Astrocyte (in vitro differentiated cells and primary cell): ENCODE results near the gene ITGB1BP1.

Source experiments
- EZH2 ChIP-seq: IDR thresholded peaks from 2 replicates; pipeline ENCODE4 v1.6.1; 2012; ENCODE audit warnings: mild to moderate bottlenecking, low read length, inconsistent platforms; ENCODE audit not compliant: insufficient read depth
- TF ChIP-seq, protein P1 (sequence below): IDR thresholded peaks from 2 replicates; pipeline ENCODE4 v1.5.1; 2011; ENCODE audit warnings: low read depth, mild to moderate bottlenecking, inconsistent platforms, low read length, moderate library complexity; ENCODE audit not compliant: insufficient read depth

DNA sequence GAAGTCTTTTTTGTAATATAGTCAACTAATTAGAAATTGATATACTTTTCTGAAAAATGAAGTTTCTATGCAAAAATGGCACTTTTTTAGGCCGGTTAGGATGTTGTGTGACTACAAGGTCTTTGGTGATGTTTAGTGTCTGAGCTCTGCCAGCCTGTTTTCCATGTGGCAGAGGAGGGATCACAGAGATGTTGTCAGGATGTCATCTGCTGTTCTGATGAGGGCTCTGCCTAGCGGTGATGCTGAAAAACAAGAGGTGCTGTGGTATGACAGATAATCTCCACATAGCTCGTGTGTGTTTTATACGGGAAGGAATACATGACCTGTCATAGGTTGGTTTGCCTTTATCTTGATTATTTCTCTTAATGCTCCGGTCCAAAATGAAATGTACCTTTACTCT lies 39.0 kb upstream of the ITGB1BP1 start:
- TF ChIP-seq, protein P1, sequence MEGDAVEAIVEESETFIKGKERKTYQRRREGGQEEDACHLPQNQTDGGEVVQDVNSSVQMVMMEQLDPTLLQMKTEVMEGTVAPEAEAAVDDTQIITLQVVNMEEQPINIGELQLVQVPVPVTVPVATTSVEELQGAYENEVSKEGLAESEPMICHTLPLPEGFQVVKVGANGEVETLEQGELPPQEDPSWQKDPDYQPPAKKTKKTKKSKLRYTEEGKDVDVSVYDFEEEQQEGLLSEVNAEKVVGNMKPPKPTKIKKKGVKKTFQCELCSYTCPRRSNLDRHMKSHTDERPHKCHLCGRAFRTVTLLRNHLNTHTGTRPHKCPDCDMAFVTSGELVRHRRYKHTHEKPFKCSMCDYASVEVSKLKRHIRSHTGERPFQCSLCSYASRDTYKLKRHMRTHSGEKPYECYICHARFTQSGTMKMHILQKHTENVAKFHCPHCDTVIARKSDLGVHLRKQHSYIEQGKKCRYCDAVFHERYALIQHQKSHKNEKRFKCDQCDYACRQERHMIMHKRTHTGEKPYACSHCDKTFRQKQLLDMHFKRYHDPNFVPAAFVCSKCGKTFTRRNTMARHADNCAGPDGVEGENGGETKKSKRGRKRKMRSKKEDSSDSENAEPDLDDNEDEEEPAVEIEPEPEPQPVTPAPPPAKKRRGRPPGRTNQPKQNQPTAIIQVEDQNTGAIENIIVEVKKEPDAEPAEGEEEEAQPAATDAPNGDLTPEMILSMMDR: no peak
- no peak for TF ChIP-seq EZH2
